ENCODE measurements around the gene CD6. TPM values are rescaled to one million over a fixed set of nuclear protein-coding genes. Genes with fewer than 3 reads are reported as not detected.

The CD6 gene
- total and polyA plus RNA-seq, 10 of the 15 experiments (the other 5 are each of a cell fraction or from before 2014, with no cell fraction given) = 0.37 to 17.6 (median 6.2) TPM

DNA sequence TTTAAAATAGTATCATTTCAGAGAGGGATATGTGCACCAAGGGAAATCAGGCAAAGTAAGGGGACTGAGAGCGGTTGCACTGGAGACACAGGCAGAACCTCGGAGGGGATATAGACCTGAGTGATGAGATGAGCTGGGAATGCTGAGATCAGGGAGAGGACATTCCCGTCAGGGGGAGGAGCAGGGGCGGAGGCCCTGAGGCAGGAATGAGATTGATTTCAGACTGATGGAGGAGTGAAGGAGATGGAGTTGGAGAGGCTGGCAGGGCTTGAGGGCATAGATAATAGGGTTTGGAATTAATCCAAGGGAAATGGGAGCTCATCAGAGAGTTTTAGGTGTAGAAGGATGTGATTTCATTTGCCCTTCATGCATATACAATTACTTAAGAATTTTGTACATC, 13.2 kb downstream of the CD6 start (continued):
- TF ChIP-seq RB1 (IDR thresholded peaks at IDR 0.05; ENCODE audit: borderline replicate concordance) = no peak

DNA sequence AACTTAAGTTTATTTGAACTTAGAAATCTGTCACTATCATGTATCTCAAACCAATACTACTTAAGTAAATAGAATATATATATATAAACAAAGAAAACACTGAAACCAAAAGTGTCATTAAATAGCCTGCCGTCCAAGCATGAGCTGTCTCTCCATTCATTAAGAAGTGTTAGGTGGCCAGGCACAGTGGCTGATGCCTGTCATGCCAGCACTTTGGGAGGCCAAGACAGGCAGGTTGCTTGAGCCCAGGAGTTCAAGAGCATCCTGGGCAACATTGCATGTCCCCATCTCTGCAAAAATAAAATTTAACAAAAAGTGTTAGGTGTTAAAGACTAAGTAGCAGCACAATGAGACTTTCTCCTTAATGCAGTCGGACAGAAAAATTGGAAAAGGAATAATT, 14.0 kb downstream of the CD6 start:
- 89% methylated on average over 2 of the region's 2 CpGs for WGBS (ENCODE audit: insufficient coverage, insufficient replicate concordance, low lambda C conversion rate, missing lambda C conversion rate)
- no peaks in the 10 kb centered on the region for H4K20me1 ChIP-seq (ENCODE audit: control insufficient read depth, insufficient read depth)
- H3K9me3 ChIP-seq (replicated peaks; ENCODE audit: control insufficient read depth, insufficient read depth, low read length) = no peaks in the 10 kb centered on the region
- intact Hi-C loops (cut with micrococcal nuclease; ENCODE audit: unreplicated experiment) (no loop called here), in situ Hi-C loops (cut with MboI) (no loop called here)
- no peak overlapping the region for H3K4me3 ChIP-seq
- RAD21 ChIA-PET (ENCODE audit: unreplicated experiment) = interaction anchor here (1.2 kb wide), 1 partner anchor 15 kb away, joined by 4 read pairs; no protein-coding TSS in a partner anchor
- H3K79me2 ChIP-seq (ENCODE audit: control insufficient read depth, insufficient read depth, low read length) = no peaks in the 10 kb centered on the region
- ATAC-seq = no peak
- peaks cover 10% of the 10 kb centered on the region; the same call in 1 of the 2 replicates for H3K4me1 ChIP-seq (ENCODE audit: control insufficient read depth, insufficient read depth, low read length)
- H3K9ac ChIP-seq (ENCODE audit: control insufficient read depth, insufficient read depth, low read length) = no peak overlapping the region
- no peak for DNase-seq (ENCODE audit: low read depth, low spot score)
- H3K27me3 ChIP-seq (replicated peaks in 1 of 2; ENCODE audit: control insufficient read depth in 2 of 2, insufficient read depth in 2 of 2, low read length in 1 of 2) = no peaks in the 10 kb centered on the region
- no peak for FAIRE-seq
- no TSS peak for BruUV-seq (replicated peaks)
- POLR2A ChIA-PET = interaction anchor here (0.7 kb wide), 1 partner anchor 309 kb away, joined by 6 read pairs; the partner anchor contains the start of gene VWCE
- H3K36me3 ChIP-seq (ENCODE audit: control insufficient read depth in 2 of 2, insufficient read depth in 2 of 2, low read length in 1 of 2) = no peaks in the 10 kb centered on the region
- SMC1A ChIA-PET (ENCODE audit: uncharacterized antibody, unreplicated experiment) = interaction anchor here (1.2 to 1.9 kb wide), 2 partner anchors 8 to 33 kb away, joined by 3 to 6 read pairs; no protein-coding TSS in a partner anchor
- H3K27ac ChIP-seq (ENCODE audit: control insufficient read depth, insufficient read depth) = no peak overlapping the region
- no peak overlapping the region for H3K4me2 ChIP-seq (ENCODE audit: control insufficient read depth, insufficient read depth)
- no peak overlapping the region for H2AFZ ChIP-seq (ENCODE audit: control insufficient read depth, low read depth, low read length)
- CTCF ChIA-PET = interaction anchor here (0.6 to 1.3 kb wide), 2 partner anchors 56 to 144 kb away, joined by 3 read pairs; no protein-coding TSS in a partner anchor
- no peak for TF ChIP-seq POU2F2 (IDR thresholded peaks at IDR 0.05; ENCODE audit: borderline replicate concordance, low read depth, low read length)
- no peak for TF ChIP-seq CBX5 (IDR thresholded peaks at IDR 0.05; ENCODE audit: low read depth)
- TF ChIP-seq PAX5 (IDR thresholded peaks at IDR 0.05; ENCODE audit: borderline replicate concordance, low read depth, low read length) = no peak
- TF ChIP-seq, protein P1, sequence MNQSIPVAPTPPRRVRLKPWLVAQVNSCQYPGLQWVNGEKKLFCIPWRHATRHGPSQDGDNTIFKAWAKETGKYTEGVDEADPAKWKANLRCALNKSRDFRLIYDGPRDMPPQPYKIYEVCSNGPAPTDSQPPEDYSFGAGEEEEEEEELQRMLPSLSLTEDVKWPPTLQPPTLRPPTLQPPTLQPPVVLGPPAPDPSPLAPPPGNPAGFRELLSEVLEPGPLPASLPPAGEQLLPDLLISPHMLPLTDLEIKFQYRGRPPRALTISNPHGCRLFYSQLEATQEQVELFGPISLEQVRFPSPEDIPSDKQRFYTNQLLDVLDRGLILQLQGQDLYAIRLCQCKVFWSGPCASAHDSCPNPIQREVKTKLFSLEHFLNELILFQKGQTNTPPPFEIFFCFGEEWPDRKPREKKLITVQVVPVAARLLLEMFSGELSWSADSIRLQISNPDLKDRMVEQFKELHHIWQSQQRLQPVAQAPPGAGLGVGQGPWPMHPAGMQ (IDR thresholded peaks at IDR 0.05; ENCODE audit: borderline replicate concordance) = no peak
- TF ChIP-seq NBN (IDR thresholded peaks at IDR 0.05) = no peak
- TF ChIP-seq IKZF2 (IDR thresholded peaks at IDR 0.05) = no peak
- no peak for TF ChIP-seq FOXM1 (IDR thresholded peaks at IDR 0.05; ENCODE audit: low read depth, low read length)
- no peak for TF ChIP-seq ETV6 (conservative IDR thresholded peaks at IDR 0.05 in 1 of 2, IDR thresholded peaks at IDR 0.05 in 1 of 2; ENCODE audit: borderline replicate concordance in 1 of 2, low read depth in 1 of 2)
- TF ChIP-seq POLR2AphosphoS5 (IDR thresholded peaks at IDR 0.05; ENCODE audit: low read length) = no peak
- TF ChIP-seq SIN3A (IDR thresholded peaks at IDR 0.05; ENCODE audit: low read depth, low read length) = no peak
- no peak for TF ChIP-seq ASH2L (IDR thresholded peaks at IDR 0.05; ENCODE audit: borderline replicate concordance, low read depth)
- no peak for TF ChIP-seq ZZZ3 (IDR thresholded peaks at IDR 0.05; ENCODE audit: control insufficient read depth, insufficient read length, low read depth)
- TF ChIP-seq, protein P2, sequence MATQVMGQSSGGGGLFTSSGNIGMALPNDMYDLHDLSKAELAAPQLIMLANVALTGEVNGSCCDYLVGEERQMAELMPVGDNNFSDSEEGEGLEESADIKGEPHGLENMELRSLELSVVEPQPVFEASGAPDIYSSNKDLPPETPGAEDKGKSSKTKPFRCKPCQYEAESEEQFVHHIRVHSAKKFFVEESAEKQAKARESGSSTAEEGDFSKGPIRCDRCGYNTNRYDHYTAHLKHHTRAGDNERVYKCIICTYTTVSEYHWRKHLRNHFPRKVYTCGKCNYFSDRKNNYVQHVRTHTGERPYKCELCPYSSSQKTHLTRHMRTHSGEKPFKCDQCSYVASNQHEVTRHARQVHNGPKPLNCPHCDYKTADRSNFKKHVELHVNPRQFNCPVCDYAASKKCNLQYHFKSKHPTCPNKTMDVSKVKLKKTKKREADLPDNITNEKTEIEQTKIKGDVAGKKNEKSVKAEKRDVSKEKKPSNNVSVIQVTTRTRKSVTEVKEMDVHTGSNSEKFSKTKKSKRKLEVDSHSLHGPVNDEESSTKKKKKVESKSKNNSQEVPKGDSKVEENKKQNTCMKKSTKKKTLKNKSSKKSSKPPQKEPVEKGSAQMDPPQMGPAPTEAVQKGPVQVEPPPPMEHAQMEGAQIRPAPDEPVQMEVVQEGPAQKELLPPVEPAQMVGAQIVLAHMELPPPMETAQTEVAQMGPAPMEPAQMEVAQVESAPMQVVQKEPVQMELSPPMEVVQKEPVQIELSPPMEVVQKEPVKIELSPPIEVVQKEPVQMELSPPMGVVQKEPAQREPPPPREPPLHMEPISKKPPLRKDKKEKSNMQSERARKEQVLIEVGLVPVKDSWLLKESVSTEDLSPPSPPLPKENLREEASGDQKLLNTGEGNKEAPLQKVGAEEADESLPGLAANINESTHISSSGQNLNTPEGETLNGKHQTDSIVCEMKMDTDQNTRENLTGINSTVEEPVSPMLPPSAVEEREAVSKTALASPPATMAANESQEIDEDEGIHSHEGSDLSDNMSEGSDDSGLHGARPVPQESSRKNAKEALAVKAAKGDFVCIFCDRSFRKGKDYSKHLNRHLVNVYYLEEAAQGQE (IDR thresholded peaks at IDR 0.05; ENCODE audit: low read depth, low read length) = no peak
- TF ChIP-seq SREBF1 (IDR thresholded peaks at IDR 0.05; ENCODE audit: low read length) = no peak
- TF ChIP-seq GABPA (IDR thresholded peaks at IDR 0.05; ENCODE audit: low read depth) = no peak
